ENCODE measurements around the gene CCDC127.

DNA sequence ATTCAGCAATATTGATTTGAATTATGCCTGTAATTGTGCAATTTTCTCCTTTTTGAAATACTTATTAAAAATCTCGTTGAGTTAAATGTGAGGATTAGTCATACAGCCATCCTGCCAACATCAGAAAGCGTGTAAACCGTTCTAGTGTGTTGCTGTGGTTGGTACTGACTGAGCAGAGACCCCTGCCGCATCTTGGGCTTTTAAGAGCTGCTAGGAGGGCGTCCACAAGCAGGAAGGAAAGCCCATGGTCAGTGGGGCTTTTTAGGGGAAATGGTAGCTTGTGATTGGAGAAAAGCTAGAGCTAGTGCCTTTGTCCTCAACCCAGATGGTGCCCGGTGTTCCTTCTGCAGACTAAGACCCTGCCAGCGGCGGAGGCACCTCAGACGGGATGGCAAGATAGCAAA lies 1.5 kb upstream of the CCDC127 start:
- TF ChIP-seq POLR2A (IDR thresholded peaks at IDR 0.05) (no peak), CTCF (IDR thresholded peaks at IDR 0.05) (no peak)
